H1 (cell line): ENCODE data around the gene SLC15A1. TPM values are rescaled to one million over a fixed set of nuclear protein-coding genes. Genes with fewer than 3 reads are reported as not detected.

Experiments used
- CTCF ChIA-PET: fragments of 300-600 bp; sonication (Branson Sonifier 250); formaldehyde crosslinking; loops from one replicate; lab custom pipeline; 2021; ENCODE audit not compliant: partially characterized antibody; lab: Charles Lee
- POLR2A ChIA-PET: fragments of 300-600 bp; sonication (Branson Sonifier 250); formaldehyde crosslinking; loops from one replicate; lab custom pipeline; 2021; ENCODE audit warnings: inconsistent platforms; ENCODE audit not compliant: partially characterized antibody; lab: Charles Lee
- DNase-seq, 2 experiments: peaks; one replicate each; pipeline versions ENCODE4 v3.0.0 to v3.0.0-alpha.2; 2010 to 2022; ENCODE audit warnings: low spot score in 2 of 2, low read depth in 1 of 2, mixed read lengths in 1 of 2
- FAIRE-seq: peaks from 2 replicates; lab custom pipeline; 2011; peaks lifted over from hg19 to GRCh38; lab: Jason Lieb, UNC
- H2AFZ ChIP-seq: 2 replicates; pipeline ENCODE4 v1.8.1; 2012; ENCODE audit warnings: low read length, inconsistent platforms
- H2AK5ac ChIP-seq: 2 replicates; pipeline ENCODE4 v1.6.1; 2013; ENCODE audit warnings: low read depth, low read length
- H2BK120ac ChIP-seq: replicated peaks from 2 replicates; pipeline ENCODE3; 2013; ENCODE audit warnings: low read depth, low read length, inconsistent platforms
- H2BK12ac ChIP-seq: 2 replicates; pipeline ENCODE4 v1.6.1; 2013; ENCODE audit warnings: low read depth, low read length
- H2BK15ac ChIP-seq: 2 replicates; pipeline ENCODE4 v1.6.1; 2013; ENCODE audit warnings: low read length
- H2BK20ac ChIP-seq: 2 replicates; pipeline ENCODE4 v1.6.1; 2013; ENCODE audit warnings: low read length
- H2BK5ac ChIP-seq: 2 replicates; pipeline ENCODE4 v1.6.1; 2013; ENCODE audit warnings: low read depth, low read length
- H3K14ac ChIP-seq: 2 replicates; pipeline ENCODE4 v1.6.1; 2013; ENCODE audit warnings: inconsistent platforms; ENCODE audit not compliant: insufficient read length
- H3K18ac ChIP-seq: 2 replicates; pipeline ENCODE4 v1.6.1; 2013; ENCODE audit warnings: low read length; ENCODE audit errors: extremely low read depth
- H3K23ac ChIP-seq: 2 replicates; pipeline ENCODE4 v1.6.1; 2013; ENCODE audit warnings: inconsistent platforms; ENCODE audit not compliant: insufficient read length
- H3K23me2 ChIP-seq: 2 replicates; pipeline ENCODE4 v1.6.1; 2013; ENCODE audit warnings: low read depth, low read length
- H3K27ac ChIP-seq: 2 replicates; pipeline ENCODE4 v1.6.1; 2011; ENCODE audit warnings: low read depth, low read length, inconsistent platforms
- H3K27me3 ChIP-seq, 4 experiments: replicated peaks in 1 of 4; 1 replicate in 1 of 4; 2 replicates in 3 of 4; pipeline versions ENCODE4 v1.6.1 to v1.8.1; 2011 to 2013; ENCODE audit warnings: low read length in 3 of 4, mild to moderate bottlenecking in 3 of 4, inconsistent platforms in 2 of 4, mixed read lengths in 2 of 4, moderate library complexity in 1 of 4; ENCODE audit not compliant: control insufficient read depth in 3 of 4, insufficient read depth in 3 of 4; ENCODE audit errors: extremely low read depth in 1 of 4
- H3K36me3 ChIP-seq, 4 experiments: 2 replicates each; pipeline versions ENCODE4 v1.6.1 to v1.8.1; 2011 to 2013; ENCODE audit warnings: mild to moderate bottlenecking in 4 of 4, low read length in 3 of 4, moderate library complexity in 2 of 4, control low read depth in 1 of 4, inconsistent platforms in 1 of 4; ENCODE audit not compliant: insufficient read depth in 4 of 4, control insufficient read depth in 2 of 4
- H3K4ac ChIP-seq: replicated peaks from 2 replicates; pipeline ENCODE3; 2013; ENCODE audit warnings: low read length, low read depth, mixed read lengths, inconsistent platforms; ENCODE audit not compliant: insufficient read length
- H3K4me1 ChIP-seq, 4 experiments: replicated peaks in 1 of 4; 1 replicate in 1 of 4; 2 replicates in 3 of 4; pipeline versions ENCODE4 v1.6.1 to v1.8.1; 2011 to 2013; ENCODE audit warnings: low read length in 3 of 4, inconsistent platforms in 2 of 4, mixed read lengths in 1 of 4; ENCODE audit not compliant: insufficient read depth in 4 of 4, control insufficient read depth in 3 of 4
- H3K4me2 ChIP-seq, 2 experiments: 2 replicates each; pipeline versions ENCODE4 v1.6.1 to v1.8.1; 2011 to 2013; ENCODE audit warnings: low read depth in 2 of 2, low read length in 2 of 2, control low read depth in 1 of 2, inconsistent platforms in 1 of 2, mild to moderate bottlenecking in 1 of 2; ENCODE audit not compliant: insufficient read depth in 1 of 2
- H3K4me3 ChIP-seq, 4 experiments: fragments of 200-600, 300-600 bp in 1 of 4; sonication (generic), shearing (Covaris generic), sonication (Bioruptor Twin) in 1 of 4; 2 replicates each; pipeline versions ENCODE4 v1.5.1 to v1.8.1; 2011 to 2016; ENCODE audit warnings: low read length in 4 of 4, low read depth in 3 of 4, control low read depth in 2 of 4, inconsistent platforms in 2 of 4, mild to moderate bottlenecking in 2 of 4, mixed read lengths in 1 of 4, moderate library complexity in 1 of 4; ENCODE audit not compliant: insufficient read depth in 2 of 4; ENCODE audit errors: extremely low read depth in 1 of 4
- H3K56ac ChIP-seq: replicated peaks from 2 replicates; pipeline ENCODE3; 2013; ENCODE audit warnings: low read depth, mild to moderate bottlenecking, mixed read lengths, low read length, inconsistent platforms; ENCODE audit not compliant: insufficient read length
- H3K79me1 ChIP-seq: 2 replicates; pipeline ENCODE4 v1.6.1; 2013; ENCODE audit warnings: low read depth, low read length, control low read depth
- H3K79me2 ChIP-seq, 2 experiments: 2 replicates each; pipeline versions ENCODE4 v1.6.1 to v1.8.1; 2012 to 2013; ENCODE audit warnings: low read length in 2 of 2, mild to moderate bottlenecking in 2 of 2, inconsistent platforms in 1 of 2; ENCODE audit not compliant: insufficient read depth in 2 of 2, control insufficient read depth in 1 of 2
- H3K9ac ChIP-seq, 4 experiments: replicated peaks in 1 of 4; 1 replicate in 1 of 4; 2 replicates in 3 of 4; pipeline versions ENCODE4 v1.6.1 to v1.8.1; 2011 to 2013; ENCODE audit warnings: low read depth in 3 of 4, low read length in 3 of 4, control low read depth in 2 of 4, mild to moderate bottlenecking in 2 of 4, moderate library complexity in 2 of 4, inconsistent platforms in 1 of 4; ENCODE audit errors: extremely low read depth in 1 of 4
- H3K9me3 ChIP-seq, 2 experiments: 2 replicates each; pipeline versions ENCODE4 v1.6.1 to v1.8.1; 2012 to 2013; ENCODE audit warnings: mild to moderate bottlenecking in 2 of 2, moderate library complexity in 2 of 2, control low read depth in 1 of 2, inconsistent platforms in 1 of 2, low read depth in 1 of 2, low read length in 1 of 2, mixed read lengths in 1 of 2; ENCODE audit not compliant: insufficient read depth in 2 of 2
- H4K20me1 ChIP-seq, 2 experiments: replicated peaks in 1 of 2; 2 replicates each; pipeline versions ENCODE3 to v1.8.1; 2011 to 2013; ENCODE audit warnings: inconsistent platforms in 2 of 2, low read length in 2 of 2, mild to moderate bottlenecking in 1 of 2; ENCODE audit not compliant: insufficient read depth in 2 of 2, control insufficient read depth in 1 of 2
- H4K5ac ChIP-seq: 2 replicates; pipeline ENCODE4 v1.6.1; 2013; ENCODE audit warnings: low read length, low read depth, mixed read lengths, inconsistent platforms; ENCODE audit not compliant: insufficient read length
- H4K8ac ChIP-seq: 2 replicates; pipeline ENCODE4 v1.8.0; 2013; ENCODE audit warnings: mild to moderate bottlenecking, moderate library complexity, low read length, inconsistent platforms; ENCODE audit not compliant: insufficient read depth; ENCODE audit errors: extremely low read depth
- H4K91ac ChIP-seq: replicated peaks from 2 replicates; pipeline ENCODE3; 2013; ENCODE audit warnings: low read length, mixed read lengths, inconsistent platforms; ENCODE audit not compliant: insufficient read length
- EGR1 ChIP-seq: IDR thresholded peaks from 2 replicates; pipeline ENCODE4 v1.6.1; 2011; ENCODE audit warnings: low read depth, low read length, borderline replicate concordance
- HDAC6 ChIP-seq: IDR thresholded peaks from one replicate; pipeline ENCODE4 v1.7.1; 2012; ENCODE audit warnings: low read depth, mild to moderate bottlenecking, inconsistent platforms, low read length, moderate library complexity
- KDM5A ChIP-seq: fragments of 200-600 bp; IDR thresholded peaks from 2 replicates; pipeline ENCODE4 v1.7.1; 2012; ENCODE audit warnings: mild to moderate bottlenecking, low read length, inconsistent platforms, mixed read lengths
- RAD21 ChIP-seq, 2 experiments: IDR thresholded peaks in 1 of 2; conservative IDR thresholded peaks in 1 of 2; 2 replicates each; pipeline ENCODE4 v1.6.1; 2011; ENCODE audit warnings: low read depth in 2 of 2, low read length in 2 of 2, improper control_type of control experiment in 1 of 2, inconsistent platforms in 1 of 2, mild to moderate bottlenecking in 1 of 2, moderate library complexity in 1 of 2
- SP1 ChIP-seq: IDR thresholded peaks from 2 replicates; pipeline ENCODE4 v1.6.1; 2011; ENCODE audit warnings: low read depth, low read length
- ZNF274 ChIP-seq: IDR thresholded peaks from 2 replicates; pipeline ENCODE4 v1.7.0; 2012; ENCODE audit warnings: low read length, borderline replicate concordance; ENCODE audit errors: extremely low read depth
- WGBS, 2 experiments: shearing (Covaris generic) in 1 of 2; methylation state at CpG; one replicate each; pipeline versions ENCODE4 v1.1.6 to v1.1.7; 2013 to 2015; ENCODE audit warnings: low lambda C conversion rate in 2 of 2, mixed read lengths in 2 of 2, inconsistent platforms in 1 of 2, low coverage in 1 of 2, missing lambda C conversion rate in 1 of 2; ENCODE audit not compliant: insufficient replicate concordance in 2 of 2, insufficient coverage in 1 of 2, insufficient read length in 1 of 2; ENCODE audit errors: extremely low coverage in 1 of 2, missing lambda C conversion rate in 1 of 2; 5-methylcytosine and 5-hydroxymethylcytosine counted together
- polyA plus RNA-seq, 7 experiments: library from polyadenylated mRNA; depleted of rRNA in 3 of 7; stranded (reverse) in 5 of 7; unstranded in 2 of 7; fragments of >200 nt in 5 of 7; fragments of 200-250 nt in 2 of 7; gene quantifications; 1 replicate in 5 of 7; 2 replicates in 1 of 7; 4 replicates in 1 of 7; pipeline versions ENCODE4 v1.2.1 to v1.2.3, GENCODE V29; 2011 to 2013; ENCODE audit warnings: missing spikeins in 2 of 7, mixed read lengths in 2 of 7
- total RNA-seq: library from RNA; stranded (reverse); fragmentation: NEBNext Ultra II Directional; extraction: Animal tissue kit (Norgen Biotek cat#: 25700); gene quantifications from 2 replicates; pipeline ENCODE4 v1.2.1, GENCODE V29; 2021

SLC15A1 gene
- total and polyA plus RNA-seq, 2 of the 8 experiments (the other 6 are each of a cell fraction or from before 2014, with no cell fraction given): 1.3 to 2.4 TPM

- Histone ChIP-seq H2BK15ac (no peak overlapping the region), H3K4me2 (no peak overlapping the region), H2BK20ac (no peak overlapping the region), H3K23me2 (no peaks in the 10 kb centered on the region), H3K14ac (no peak overlapping the region), H3K36me3 (no peaks in the 10 kb centered on the region), H3K23ac (no peak overlapping the region), H3K9me3 (no peaks in the 10 kb centered on the region), H3K56ac (no peak overlapping the region), H3K18ac (no peak overlapping the region), H3K79me1 (no peaks in the 10 kb centered on the region), H3K27me3 (no peaks in the 10 kb centered on the region), H2BK120ac (no peak overlapping the region), H2BK5ac (no peak overlapping the region), H4K91ac (no peak overlapping the region), H4K20me1 (no peaks in the 10 kb centered on the region), H3K4me3 (no peak overlapping the region), H3K4me1 (no peaks in the 10 kb centered on the region), H4K8ac (no peak overlapping the region), H3K4ac (no peak overlapping the region), H2AFZ (no peak overlapping the region), H3K27ac (no peak overlapping the region), H3K79me2 (no peaks in the 10 kb centered on the region), H3K9ac (no peak overlapping the region), H4K5ac (no peak overlapping the region), H2BK12ac (no peak overlapping the region), H2AK5ac (no peak overlapping the region)
- CTCF ChIA-PET: interaction anchor here (1.1 kb wide), 1 partner anchor 197 kb away, joined by 3 read pairs; no protein-coding TSS in a partner anchor
- no peak for FAIRE-seq
- DNase-seq: no peak
- no peak for TF ChIP-seq RAD21 (IDR thresholded peaks at IDR 0.05 in 1 of 2, conservative IDR thresholded peaks at IDR 0.05 in 1 of 2; ENCODE audit: low read depth in 2 of 2, low read length in 2 of 2)
- no peak for TF ChIP-seq HDAC6
- no peak for TF ChIP-seq EGR1
- no peak for TF ChIP-seq SP1
- TF ChIP-seq KDM5A: no peak
- TF ChIP-seq ZNF274: no peak
- WGBS, 2 experiments: 70% methylated on average over 1 of the region's 1 CpG; no CpG with 5 or more reads in 1 of the 2 experiments
- POLR2A ChIA-PET: no interaction called here
Measured at GRCh38 chr13:98643479-98643878, 109.0 kb downstream of the SLC15A1 start.
